Central memory CD4-positive, alpha-beta T cell (primary cell): ENCODE results near the gene CLPTM1.

ENCODE experiments used
- DNase-seq: peaks from one replicate; pipeline ENCODE4 v3.0.0; 2022

Gene CLPTM1

DNA sequence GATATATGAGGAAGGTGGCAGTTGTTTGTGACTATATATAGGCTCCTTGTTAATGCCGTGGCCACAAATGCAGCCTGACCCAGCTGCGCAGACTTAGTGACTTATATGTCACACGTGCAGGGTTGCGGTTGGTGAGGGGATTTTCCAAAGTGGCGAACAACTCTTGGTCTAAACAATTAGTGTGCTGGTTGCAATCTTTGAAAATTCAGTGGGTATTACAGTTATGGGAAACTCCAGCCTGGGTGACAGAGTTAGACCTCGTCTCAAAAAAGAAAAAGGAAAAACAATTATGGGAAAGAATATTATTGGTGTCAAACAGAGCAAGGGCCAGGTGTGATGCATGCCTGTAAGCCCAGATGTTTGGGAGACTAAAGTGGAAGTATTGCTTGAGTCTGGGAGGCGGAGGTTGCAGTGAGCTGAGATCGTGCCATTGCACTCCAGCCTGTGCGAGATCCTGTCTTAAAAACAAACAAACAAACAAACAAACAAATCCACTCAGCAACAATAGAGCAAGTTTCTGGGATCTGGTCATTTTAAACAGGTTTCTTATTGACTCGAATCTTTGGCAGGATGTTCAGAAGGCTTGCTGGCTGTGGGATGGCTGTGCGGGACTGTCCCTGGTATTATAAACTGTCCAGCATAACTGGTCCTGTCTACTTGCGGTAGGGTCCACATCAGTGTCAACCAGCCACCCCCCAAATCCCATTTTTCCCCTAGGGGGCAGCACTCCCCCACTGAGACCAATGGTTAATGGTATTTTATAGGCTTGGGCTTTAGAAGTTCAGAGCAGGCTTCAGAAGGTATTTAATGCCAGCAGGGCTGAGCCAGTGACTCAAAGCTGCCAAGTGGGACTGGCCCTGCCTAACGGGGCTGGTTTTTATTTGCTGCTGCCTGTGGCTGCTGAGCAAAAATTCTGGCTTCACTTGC is 61.5 kb downstream of the CLPTM1 start:
- peak; percentile 85 for DNase-seq

DNA sequence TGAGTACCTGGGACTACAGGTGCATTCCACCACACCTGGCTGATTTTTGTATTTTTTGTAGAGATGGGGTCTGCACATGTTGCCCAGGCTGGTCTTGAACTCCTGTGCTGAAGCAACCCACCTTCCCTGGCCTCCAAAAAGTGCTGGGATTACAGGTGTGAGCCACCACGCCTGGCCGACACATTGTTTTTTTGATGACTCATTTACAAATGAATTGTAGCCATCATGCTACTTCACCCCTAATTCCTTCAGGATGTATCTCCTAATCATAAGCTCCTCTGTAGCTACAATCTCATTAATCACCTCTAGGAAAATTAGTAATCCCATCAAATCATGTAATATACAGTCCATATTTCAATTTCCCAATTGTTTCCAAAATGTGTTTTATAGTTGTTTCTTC is 64.0 kb downstream of the CLPTM1 start:
- DNase-seq: no peak

DNA sequence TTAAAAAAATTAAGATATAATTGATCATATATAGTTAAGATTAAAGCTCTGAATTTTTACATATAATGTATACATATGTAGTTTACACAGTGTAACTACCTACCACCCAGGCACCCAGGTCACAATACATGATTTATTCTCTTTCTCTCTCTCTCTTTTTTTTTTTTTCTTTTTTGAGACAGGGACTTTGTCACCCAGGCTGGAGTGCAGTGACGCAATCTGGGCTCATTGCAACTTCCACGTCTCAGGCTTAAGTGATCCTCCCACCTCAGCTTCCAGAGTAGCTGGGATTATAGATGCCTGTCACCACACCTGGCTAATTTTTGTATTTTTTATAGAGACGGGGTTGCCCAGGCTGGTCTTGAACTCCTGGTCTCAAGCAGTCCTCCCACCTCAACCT is 64.9 kb downstream of the CLPTM1 start:
- DNase-seq: no peak

DNA sequence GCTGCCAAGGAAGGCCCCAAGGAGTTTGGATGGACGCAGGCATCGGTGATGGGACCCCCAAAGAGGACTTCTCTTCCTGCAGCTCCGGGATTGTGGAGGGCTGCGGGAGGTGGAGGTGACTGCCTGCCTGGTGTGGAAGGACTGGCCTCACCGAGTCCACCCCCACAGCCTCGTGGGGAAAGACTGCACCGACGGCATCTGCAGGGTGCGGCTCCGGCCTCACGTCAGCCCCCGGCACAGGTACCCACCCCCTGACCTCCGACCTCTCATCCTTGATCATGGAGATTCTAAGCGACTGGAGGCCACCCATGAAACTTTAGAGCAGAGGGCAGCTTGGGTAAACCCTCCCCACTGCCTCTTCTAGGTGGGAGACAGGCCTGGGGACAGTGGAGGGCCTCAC is 66.8 kb downstream of the CLPTM1 start:
- DNase-seq: no peak

DNA sequence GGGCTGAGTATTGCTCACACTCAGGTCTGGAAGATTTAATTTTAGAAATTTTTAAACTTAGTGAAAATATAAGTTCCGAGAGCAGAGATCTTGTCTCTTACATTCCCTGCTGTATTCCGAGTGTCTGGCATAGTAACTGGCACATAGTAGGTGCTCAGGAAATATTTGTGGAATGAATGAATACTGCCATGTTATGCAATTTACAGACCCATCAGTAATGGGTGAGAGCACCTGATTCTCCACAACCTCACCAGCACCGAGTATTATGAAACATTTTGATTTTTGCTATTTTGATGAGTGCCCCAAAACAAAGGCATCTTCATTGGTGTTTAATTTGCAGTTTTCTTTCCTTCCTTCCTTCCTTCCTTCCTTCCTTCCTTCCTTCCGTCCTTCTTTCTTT is 67.9 kb downstream of the CLPTM1 start:
- DNase-seq: no peak

DNA sequence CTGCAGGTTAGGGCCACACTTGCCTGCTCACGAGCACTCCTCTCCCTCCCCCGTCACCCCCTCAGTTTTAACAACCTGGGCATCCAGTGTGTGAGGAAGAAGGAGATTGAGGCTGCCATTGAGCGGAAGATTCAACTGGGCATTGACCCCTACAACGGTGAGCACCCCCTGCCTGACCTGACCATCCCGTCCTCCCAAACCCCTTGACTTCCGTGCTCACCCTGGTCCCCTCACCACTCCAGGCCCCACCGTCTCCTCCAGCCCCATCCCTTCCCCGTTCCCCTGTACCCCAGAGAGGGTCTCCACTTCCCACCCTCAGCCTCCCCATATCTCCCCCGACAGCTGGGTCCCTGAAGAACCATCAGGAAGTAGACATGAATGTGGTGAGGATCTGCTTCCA is 70.1 kb downstream of the CLPTM1 start:
- no peak for DNase-seq

DNA sequence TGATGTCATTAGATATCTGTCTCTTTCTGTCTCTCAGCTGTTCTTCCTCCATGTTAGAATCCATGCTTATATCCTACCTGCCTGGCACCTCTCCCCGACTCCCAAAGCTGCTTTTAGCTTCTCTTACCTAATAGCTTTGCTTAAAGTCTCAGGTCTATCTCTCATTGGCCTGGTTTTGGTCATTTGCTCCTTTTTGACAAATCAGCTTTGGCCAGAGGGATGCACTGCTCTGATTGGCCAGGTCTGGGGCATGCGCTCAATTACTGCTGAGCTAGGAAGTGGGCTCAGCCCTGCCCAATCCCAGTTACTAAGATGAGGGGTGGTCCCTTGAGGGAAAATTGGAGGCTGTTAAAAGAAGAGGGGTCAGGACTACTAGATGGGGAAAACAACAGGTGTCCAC is 72.2 kb downstream of the CLPTM1 start:
- DNase-seq: no peak

DNA sequence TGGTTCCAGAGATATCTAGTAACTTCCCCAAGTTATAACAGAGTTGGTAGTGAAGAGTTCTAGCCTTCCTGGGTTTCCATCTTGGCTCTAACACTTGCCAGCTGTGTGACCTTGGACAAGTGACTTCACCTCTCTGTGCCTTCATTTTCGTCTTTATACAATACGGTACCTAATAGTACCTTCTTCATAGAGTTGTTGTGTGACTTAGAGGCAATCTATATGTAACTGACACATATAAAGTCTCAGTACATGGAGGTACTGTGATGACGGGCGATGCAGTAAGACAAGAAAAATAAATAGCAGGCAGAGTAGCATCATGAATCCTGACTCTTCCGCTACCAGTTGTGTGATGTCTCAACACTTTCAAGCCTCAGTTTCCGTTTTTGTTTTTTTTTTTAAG is 75.6 kb downstream of the CLPTM1 start:
- DNase-seq: no peak

DNA sequence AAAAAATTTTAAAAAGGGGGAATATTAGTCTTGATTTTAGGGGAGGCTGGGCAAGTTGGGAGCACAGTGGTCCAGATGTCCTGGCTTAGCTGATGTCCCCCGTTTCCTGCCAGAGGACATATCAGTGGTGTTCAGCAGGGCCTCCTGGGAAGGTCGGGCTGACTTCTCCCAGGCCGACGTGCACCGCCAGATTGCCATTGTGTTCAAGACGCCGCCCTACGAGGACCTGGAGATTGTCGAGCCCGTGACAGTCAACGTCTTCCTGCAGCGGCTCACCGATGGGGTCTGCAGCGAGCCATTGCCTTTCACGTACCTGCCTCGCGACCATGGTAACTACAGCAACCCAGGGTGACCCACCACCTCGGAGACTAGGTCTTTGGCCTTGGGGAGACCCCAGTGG is 77.2 kb downstream of the CLPTM1 start:
- DNase-seq: no peak

DNA sequence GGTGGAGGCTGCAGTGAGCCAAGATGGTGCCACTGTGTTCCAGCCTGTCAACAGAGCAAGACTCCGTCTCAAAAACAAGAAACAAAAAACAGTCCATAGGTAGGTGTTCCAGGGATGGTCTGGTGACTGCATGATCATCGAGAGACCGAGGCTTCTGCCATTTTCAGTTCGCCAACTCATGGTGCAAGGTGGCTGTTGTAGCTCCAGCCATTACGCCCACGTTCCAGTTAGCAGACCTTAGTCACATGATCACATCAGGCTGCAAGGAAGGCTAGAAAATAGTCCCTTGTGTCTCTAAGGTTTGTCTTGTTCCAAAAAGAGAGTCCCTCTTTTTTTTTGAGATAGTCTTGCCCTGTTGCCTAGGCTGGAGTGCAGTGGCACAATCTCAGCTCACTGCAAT is 80.6 kb downstream of the CLPTM1 start:
- DNase-seq: no peak

DNA sequence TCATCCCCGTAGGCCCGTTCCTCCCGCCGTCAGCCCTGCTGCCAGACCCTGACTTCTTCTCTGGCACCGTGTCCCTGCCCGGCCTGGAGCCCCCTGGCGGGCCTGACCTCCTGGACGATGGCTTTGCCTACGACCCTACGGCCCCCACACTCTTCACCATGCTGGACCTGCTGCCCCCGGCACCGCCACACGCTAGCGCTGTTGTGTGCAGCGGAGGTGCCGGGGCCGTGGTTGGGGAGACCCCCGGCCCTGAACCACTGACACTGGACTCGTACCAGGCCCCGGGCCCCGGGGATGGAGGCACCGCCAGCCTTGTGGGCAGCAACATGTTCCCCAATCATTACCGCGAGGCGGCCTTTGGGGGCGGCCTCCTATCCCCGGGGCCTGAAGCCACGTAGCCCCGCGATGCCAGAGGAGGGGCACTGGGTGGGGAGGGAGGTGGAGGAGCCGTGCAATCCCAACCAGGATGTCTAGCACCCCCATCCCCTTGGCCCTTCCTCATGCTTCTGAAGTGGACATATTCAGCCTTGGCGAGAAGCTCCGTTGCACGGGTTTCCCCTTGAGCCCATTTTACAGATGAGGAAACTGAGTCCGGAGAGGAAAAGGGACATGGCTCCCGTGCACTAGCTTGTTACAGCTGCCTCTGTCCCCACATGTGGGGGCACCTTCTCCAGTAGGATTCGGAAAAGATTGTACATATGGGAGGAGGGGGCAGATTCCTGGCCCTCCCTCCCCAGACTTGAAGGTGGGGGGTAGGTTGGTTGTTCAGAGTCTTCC is 82.4 kb downstream of the CLPTM1 start:
- DNase-seq: no peak

DNA sequence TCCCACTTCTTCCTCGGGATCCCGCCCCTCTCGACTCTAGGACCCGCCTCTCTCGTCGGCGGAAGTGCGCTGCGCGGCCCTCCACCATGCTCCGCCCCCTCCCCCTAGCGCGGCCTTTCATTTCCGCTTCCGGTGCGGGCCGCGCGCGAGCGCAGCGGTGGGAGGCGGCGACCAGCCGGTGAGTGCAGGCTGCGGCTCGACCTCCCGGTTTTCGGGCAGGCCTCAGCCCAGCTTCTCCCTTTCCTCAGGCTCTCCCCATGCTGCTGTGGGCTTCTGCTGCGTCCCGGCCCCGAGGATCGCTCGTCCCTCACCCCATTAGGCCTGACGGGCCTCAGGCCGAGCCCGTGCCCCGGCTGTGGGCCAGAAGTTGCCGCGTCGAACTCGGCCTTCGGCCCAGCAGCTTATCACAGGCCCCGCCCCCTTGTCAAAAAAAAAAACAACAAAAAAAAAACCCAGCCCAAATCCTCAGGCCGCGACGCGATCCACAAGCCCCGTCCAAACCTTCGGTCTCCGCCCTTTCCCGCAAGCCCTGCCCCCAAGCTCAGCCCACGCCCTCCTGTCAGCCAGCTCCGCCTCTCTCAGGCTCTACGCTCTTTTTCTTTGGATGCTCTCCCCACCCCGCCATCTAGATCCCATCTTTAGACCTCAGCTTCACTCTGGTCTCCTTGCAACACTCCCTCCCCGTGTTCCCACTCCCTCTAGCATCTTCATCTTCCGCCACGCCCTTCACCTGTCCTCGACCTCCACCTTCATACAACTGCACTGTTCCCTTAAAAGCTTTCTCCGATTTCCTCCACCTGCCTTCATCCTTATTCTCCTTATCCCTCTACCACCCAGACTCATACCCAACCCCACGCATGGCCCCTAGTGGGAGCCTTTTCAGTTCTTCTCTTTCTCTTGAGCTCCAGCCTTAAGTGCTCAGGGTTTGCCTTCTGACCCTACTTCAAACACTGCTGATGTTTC is 84.0 kb downstream of the CLPTM1 start, which contains the start of gene CLASRP:
CLASRP (plus strand) TSS at position 115 of the 963 bp plus-strand sequence. CDS start 1,168 bp downstream, outside the sequence.
- DNase-seq: peak; percentile 83

DNA sequence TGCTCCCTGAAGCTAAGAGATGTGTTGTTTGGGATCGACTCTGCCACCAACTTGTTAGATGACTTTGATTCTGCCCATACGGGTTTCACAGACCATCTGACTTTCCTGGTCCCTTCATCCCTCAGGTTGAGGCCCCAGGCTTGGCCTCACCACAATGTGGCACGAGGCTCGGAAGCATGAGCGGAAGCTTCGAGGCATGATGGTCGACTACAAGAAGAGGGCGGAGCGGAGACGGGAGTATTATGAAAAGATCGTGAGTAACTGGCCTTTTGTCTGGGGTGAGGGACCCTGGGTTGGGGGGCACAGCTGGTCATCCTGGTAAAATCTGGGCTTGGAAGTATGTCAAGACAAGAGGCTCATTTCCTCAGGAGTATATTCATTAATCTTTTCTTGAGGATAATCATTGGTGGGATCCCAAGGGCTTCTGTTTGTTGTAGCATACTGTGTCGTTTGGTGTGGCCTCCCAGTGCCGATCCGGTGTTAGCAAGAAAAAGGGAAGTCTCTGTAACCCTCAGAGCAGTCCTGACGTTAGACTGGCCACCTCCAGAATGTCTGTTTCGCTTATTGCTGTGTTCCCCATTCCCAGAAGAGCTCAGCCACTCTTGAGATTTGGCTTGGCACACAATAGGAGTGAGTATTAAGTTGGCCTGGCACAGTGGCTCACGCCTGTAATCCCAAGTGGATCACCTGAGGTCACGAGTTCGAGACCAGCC is 85.0 kb downstream of the CLPTM1 start:
- no peak for DNase-seq

DNA sequence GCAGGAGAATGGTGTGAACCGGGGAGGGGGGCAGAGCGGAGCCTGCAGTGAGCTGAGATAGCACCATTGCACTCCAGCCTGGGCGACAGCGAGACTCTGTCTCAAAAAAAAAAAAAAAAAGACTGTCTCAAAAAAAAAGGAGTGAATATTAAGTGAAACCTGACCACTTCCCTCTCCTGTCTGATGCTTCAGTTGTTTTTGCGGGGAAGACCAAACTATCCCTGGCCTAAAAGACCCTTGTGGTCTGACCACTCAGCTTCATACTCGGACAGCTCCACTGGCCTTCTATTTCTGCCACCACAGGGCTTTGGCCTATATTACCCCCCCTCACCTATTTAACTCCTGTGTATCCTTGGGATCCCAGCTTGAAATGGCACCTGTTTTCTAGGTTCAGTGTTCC is 85.9 kb downstream of the CLPTM1 start:
- no peak for DNase-seq
